ENCODE measurements around the gene CRYBG2. TPM values are rescaled to one million over a fixed set of nuclear protein-coding genes. Genes with fewer than 3 reads are reported as not detected.
"Not testable (repeated sequence)": the region's sequence is repeated elsewhere in the genome, so short reads cannot be mapped to it uniquely, and the experiment has no call there.

CRYBG2 gene
- total RNA-seq, result under 1 TPM; 0.74 to 0.75 TPM
- polyA plus RNA-seq, result under 1 TPM in 2 of 3 donors, not detected in 1; 0.07 to 0.55 TPM
- total RNA-seq, result 0.76 to 2.1 (median 0.98) reads per million in 6 experiments

- peaks cover 0 to 12% (median 4%) of the 10 kb centered on the region in 5 donors for H3K27me3 Mint-ChIP-seq
- peaks cover 11 to 17% (median 13%) of the 10 kb centered on the region in 4 donors for H3K4me1 Mint-ChIP-seq
- H3K36me3 Mint-ChIP-seq, result no peaks in the 10 kb centered on the region
- POLR2A ChIA-PET, result interaction anchor here (1.1 kb wide), 1 partner anchor 72 kb away, joined by 3 read pairs; no protein-coding TSS in a partner anchor
- DNase-seq (no peak), ATAC-seq (no peak)
- peak within 1 kb of the TSS in 1 of 10 donors; percentile 79 for H3K27ac Mint-ChIP-seq
- no peaks in the 10 kb centered on the region for H3K9me3 Mint-ChIP-seq
- H3K4me3 Mint-ChIP-seq, result no peak within 1 kb of the TSS
Observed at GRCh38 chr1:26353976-26354820, at the start of gene CRYBG2. CRYBG2 (minus strand) TSS chr1:26354130; CDS start chr1:26346657, 7,473 bp downstream.

- peaks cover 3 to 5% (median 4%) of the 10 kb centered on the region in 4 donors for H3K4me1 Mint-ChIP-seq
- POLR2A ChIA-PET, result no interaction called here
- H3K27ac Mint-ChIP-seq, result peak overlapping the region in 1 of 10 donors; percentile 25
- ATAC-seq, result no peak
- H3K4me3 Mint-ChIP-seq, result no peak overlapping the region
- DNase-seq, result no peak
- no peaks in the 10 kb centered on the region for H3K36me3 Mint-ChIP-seq
- H3K9me3 Mint-ChIP-seq, result peaks cover 0 to 3% (median 0%) of the 10 kb centered on the region in 9 donors
- H3K27me3 Mint-ChIP-seq, result peaks cover 12 to 41% (median 24%) of the 10 kb centered on the region in 5 donors
Observed at GRCh38 chr1:26403656-26404055, 49.7 kb upstream of the CRYBG2 start.

GRCh38 chr1:26401891-26402290 is 48.0 kb upstream of the CRYBG2 start:
- no peak overlapping the region for H3K27ac Mint-ChIP-seq
- no peak overlapping the region for H3K4me3 Mint-ChIP-seq
- DNase-seq (no peak), ATAC-seq (no peak)
- no peaks in the 10 kb centered on the region for H3K36me3 Mint-ChIP-seq
- peaks cover 0 to 2% (median 0%) of the 10 kb centered on the region in 4 donors for H3K4me1 Mint-ChIP-seq
- POLR2A ChIA-PET, result interaction anchor here (0.7 kb wide), 1 partner anchor 226 kb away, joined by 3 read pairs; no protein-coding TSS in a partner anchor
- no peaks in the 10 kb centered on the region for H3K9me3 Mint-ChIP-seq
- H3K27me3 Mint-ChIP-seq, result peaks cover 9 to 38% (median 21%) of the 10 kb centered on the region in 5 donors

- Mint-ChIP-seq H3K9me3 (no peaks in the 10 kb centered on the region), H3K36me3 (no peaks in the 10 kb centered on the region), H3K27me3 (peaks cover 5 to 24% (median 15%) of the 10 kb centered on the region in 5 donors), H3K27ac (no peak overlapping the region), H3K4me3 (no peak overlapping the region), H3K4me1 (peaks cover 0 to 4% (median 2%) of the 10 kb centered on the region in 4 donors)
- ATAC-seq (no peak), DNase-seq (no peak)
- POLR2A ChIA-PET, result interaction anchor here (0.7 kb wide), 1 partner anchor 22 kb away, joined by 4 read pairs; no protein-coding TSS in a partner anchor
Observed at GRCh38 chr1:26399034-26399433, 45.1 kb upstream of the CRYBG2 start.

GRCh38 chr1:26395754-26396153 is 41.8 kb upstream of the CRYBG2 start:
- no peaks in the 10 kb centered on the region for H3K9me3 Mint-ChIP-seq
- H3K36me3 Mint-ChIP-seq, result no peaks in the 10 kb centered on the region
- H3K4me1 Mint-ChIP-seq, result peaks cover 9 to 15% (median 12%) of the 10 kb centered on the region in 4 donors
- H3K27me3 Mint-ChIP-seq, result peaks cover 0 to 3% (median 1%) of the 10 kb centered on the region in 5 donors
- no peak overlapping the region for H3K4me3 Mint-ChIP-seq
- no peak overlapping the region for H3K27ac Mint-ChIP-seq
- POLR2A ChIA-PET, result interaction anchor here (1.7 kb wide), 1 partner anchor 74 kb away, joined by 6 read pairs; no protein-coding TSS in a partner anchor
- ATAC-seq (no peak), DNase-seq (no peak)

GRCh38 chr1:26391450-26391849 is 37.5 kb upstream of the CRYBG2 start:
- peaks cover 0 to 2% (median 0%) of the 10 kb centered on the region in 5 donors for H3K27me3 Mint-ChIP-seq
- ATAC-seq, result peak; percentile 72 to 79
- peak overlapping the region in 4 of 10 donors; percentile 10 to 29 (median 20) for H3K4me3 Mint-ChIP-seq
- peak overlapping the region in 2 of 10 donors; percentile 5 to 41 for H3K27ac Mint-ChIP-seq
- DNase-seq, result peak in 8 of 10 donors; percentile 9 to 73 (median 36)
- H3K36me3 Mint-ChIP-seq, result no peaks in the 10 kb centered on the region
- POLR2A ChIA-PET, result interaction anchor here (1.3 to 1.8 kb wide), 4 partner anchors 13 to 70 kb away, joined by 3 to 9 read pairs (median 5); no protein-coding TSS in a partner anchor
- no peaks in the 10 kb centered on the region for H3K9me3 Mint-ChIP-seq
- H3K4me1 Mint-ChIP-seq, result peaks cover 14 to 42% (median 32%) of the 10 kb centered on the region in 4 donors

- POLR2A ChIA-PET, result interaction anchor here (0.7 to 1.7 kb wide), 3 partner anchors 12 to 68 kb away, joined by 5 to 7 read pairs (median 5); no protein-coding TSS in a partner anchor
- Mint-ChIP-seq H3K27me3 (peaks cover 0 to 3% (median 0%) of the 10 kb centered on the region in 5 donors), H3K9me3 (no peaks in the 10 kb centered on the region), H3K4me3 (peak overlapping the region in 4 of 10 donors; percentile 10 to 51 (median 18)), H3K36me3 (no peaks in the 10 kb centered on the region), H3K27ac (peak overlapping the region in 2 of 10 donors; percentile 13 to 46), H3K4me1 (peaks cover 17 to 51% (median 45%) of the 10 kb centered on the region in 4 donors)
- no peak for DNase-seq
- ATAC-seq, result peak; percentile 35 to 54
Observed at GRCh38 chr1:26389604-26390247, 35.8 kb upstream of the CRYBG2 start.

- Mint-ChIP-seq H3K4me1 (peaks cover 19 to 59% (median 51%) of the 10 kb centered on the region in 4 donors), H3K4me3 (peak overlapping the region in 2 of 10 donors; percentile 10 to 52), H3K36me3 (no peaks in the 10 kb centered on the region), H3K9me3 (no peaks in the 10 kb centered on the region), H3K27ac (peak overlapping the region in 4 of 10 donors; percentile 22 to 68 (median 34)), H3K27me3 (peaks cover 0 to 3% (median 0%) of the 10 kb centered on the region in 5 donors)
- ATAC-seq, result no peak
- no peak for DNase-seq
- POLR2A ChIA-PET, result interaction anchor here (1.7 kb wide), 2 partner anchors 11 to 67 kb away, joined by 5 to 7 read pairs; no protein-coding TSS in a partner anchor
Observed at GRCh38 chr1:26388791-26389445, 35.0 kb upstream of the CRYBG2 start.

- peaks cover 19 to 63% (median 52%) of the 10 kb centered on the region in 4 donors for H3K4me1 Mint-ChIP-seq
- no peak for ATAC-seq
- H3K36me3 Mint-ChIP-seq, result no peaks in the 10 kb centered on the region
Observed at GRCh38 chr1:26387447-26387846, 33.5 kb upstream of the CRYBG2 start.

GRCh38 chr1:26385063-26385462 is 31.1 kb upstream of the CRYBG2 start:
- peaks cover 12 to 56% (median 45%) of the 10 kb centered on the region in 4 donors for H3K4me1 Mint-ChIP-seq
- not testable (repeated sequence) for H3K27me3 Mint-ChIP-seq, DNase-seq, ATAC-seq, H3K9me3 Mint-ChIP-seq, H3K36me3 Mint-ChIP-seq
- H3K4me3 Mint-ChIP-seq, result peak overlapping the region in 5 of 10 donors; percentile 12 to 64 (median 45)
- peak overlapping the region in 3 of 10 donors; percentile 25 to 59 (median 32) for H3K27ac Mint-ChIP-seq
- POLR2A ChIA-PET, result interaction anchor here (0.6 to 0.7 kb wide), 2 partner anchors 71 to 112 kb away, joined by 4 read pairs; no protein-coding TSS in a partner anchor

More at GRCh38 chr1:26387447-26387846, 33.5 kb upstream of the CRYBG2 start:
- Mint-ChIP-seq H3K27ac (peak overlapping the region in 1 of 10 donors; percentile 79), H3K9me3 (no peaks in the 10 kb centered on the region), H3K27me3 (peaks cover 0 to 2% (median 0%) of the 10 kb centered on the region in 5 donors), H3K4me3 (no peak overlapping the region)
- no peak for DNase-seq
- POLR2A ChIA-PET, result no interaction called here

GRCh38 chr1:26384076-26384475 is 30.1 kb upstream of the CRYBG2 start:
- POLR2A ChIA-PET, result interaction anchor here (0.7 kb wide), 1 partner anchor 18 kb away, joined by 4 read pairs; no protein-coding TSS in a partner anchor
- ATAC-seq, result no peak
- Mint-ChIP-seq H3K27me3 (peaks cover 0 to 5% (median 0%) of the 10 kb centered on the region in 5 donors), H3K4me1 (peaks cover 10 to 52% (median 39%) of the 10 kb centered on the region in 4 donors), H3K36me3 (no peaks in the 10 kb centered on the region), H3K27ac (peak overlapping the region in 1 of 10 donors; percentile 12), H3K4me3 (peak overlapping the region in 5 of 10 donors; percentile 7 to 43 (median 14)), H3K9me3 (no peaks in the 10 kb centered on the region)
- no peak for DNase-seq

Data from naive thymus-derived CD8-positive, alpha-beta T cell (primary cell).